ENCODE results near the gene METTL25. TPM values are rescaled to one million over a fixed set of nuclear protein-coding genes. Genes with fewer than 3 reads are reported as not detected.

METTL25 gene
- total RNA-seq, 2 donors from 2014 or later = 5.1 to 5.4 TPM

GRCh38 chr12:82448911-82449578, 90.7 kb downstream of the METTL25 start:
- H3K9me3 Mint-ChIP-seq = no peaks in the 10 kb centered on the region
- H3K4me1 Mint-ChIP-seq (ENCODE audit: low read depth) = no peaks in the 10 kb centered on the region
- H3K4me3 Mint-ChIP-seq = no peak overlapping the region
- no peak overlapping the region for H3K27ac Mint-ChIP-seq
- no peaks in the 10 kb centered on the region for H3K36me3 Mint-ChIP-seq (ENCODE audit: insufficient read depth in 2 of 2)
- ATAC-seq (replicated peaks in 1 of 2) (no peak), DNase-seq (no peak)
- no peaks in the 10 kb centered on the region for H3K27me3 Mint-ChIP-seq (ENCODE audit: low read depth)

GRCh38 chr12:82456633-82457032, 98.3 kb downstream of the METTL25 start:
- peaks cover 2% of the 10 kb centered on the region in 2 donors for H3K36me3 Mint-ChIP-seq (ENCODE audit: insufficient read depth in 2 of 2)
- no peak overlapping the region for H3K4me3 Mint-ChIP-seq
- no peaks in the 10 kb centered on the region for H3K9me3 Mint-ChIP-seq
- no peak for DNase-seq
- no peaks in the 10 kb centered on the region for H3K27me3 Mint-ChIP-seq (ENCODE audit: low read depth)
- no peak for ATAC-seq (replicated peaks in 1 of 2)
- H3K4me1 Mint-ChIP-seq (ENCODE audit: low read depth) = no peaks in the 10 kb centered on the region
- no peak overlapping the region for H3K27ac Mint-ChIP-seq

GRCh38 chr12:82458101-82458500, 99.8 kb downstream of the METTL25 start:
- DNase-seq (no peak), ATAC-seq (replicated peaks in 1 of 2) (no peak)
- no peaks in the 10 kb centered on the region for H3K9me3 Mint-ChIP-seq
- no peaks in the 10 kb centered on the region for H3K4me1 Mint-ChIP-seq (ENCODE audit: low read depth)
- H3K4me3 Mint-ChIP-seq = no peak overlapping the region
- H3K36me3 Mint-ChIP-seq (ENCODE audit: insufficient read depth in 2 of 2) = peaks cover 2% of the 10 kb centered on the region in 2 donors
- no peaks in the 10 kb centered on the region for H3K27me3 Mint-ChIP-seq (ENCODE audit: low read depth)
- H3K27ac Mint-ChIP-seq = no peak overlapping the region

- Mint-ChIP-seq H3K4me1 (ENCODE audit: low read depth) (no peaks in the 10 kb centered on the region), H3K9me3 (no peaks in the 10 kb centered on the region), H3K4me3 (no peak overlapping the region), H3K27me3 (ENCODE audit: low read depth) (no peaks in the 10 kb centered on the region), H3K27ac (no peak overlapping the region), H3K36me3 (ENCODE audit: insufficient read depth in 2 of 2) (peaks cover 2 to 4% of the 10 kb centered on the region in 2 donors)
- no peak for ATAC-seq (replicated peaks in 1 of 2)
- DNase-seq = no peak
Measured at GRCh38 chr12:82461393-82461792, 103.1 kb downstream of the METTL25 start.

GRCh38 chr12:82461836-82462235, 103.5 kb downstream of the METTL25 start:
- no peaks in the 10 kb centered on the region for H3K4me1 Mint-ChIP-seq (ENCODE audit: low read depth)
- H3K27me3 Mint-ChIP-seq (ENCODE audit: low read depth) = no peaks in the 10 kb centered on the region
- DNase-seq (no peak), ATAC-seq (replicated peaks in 1 of 2) (no peak)
- H3K36me3 Mint-ChIP-seq (ENCODE audit: insufficient read depth in 2 of 2) = peaks cover 2 to 5% of the 10 kb centered on the region in 2 donors
- no peaks in the 10 kb centered on the region for H3K9me3 Mint-ChIP-seq
- H3K27ac Mint-ChIP-seq = no peak overlapping the region
- no peak overlapping the region for H3K4me3 Mint-ChIP-seq

- Mint-ChIP-seq H3K27ac (no peak overlapping the region), H3K4me1 (ENCODE audit: low read depth) (no peaks in the 10 kb centered on the region), H3K9me3 (peaks cover 3 to 7% of the 10 kb centered on the region in 2 donors), H3K4me3 (no peak overlapping the region), H3K36me3 (ENCODE audit: insufficient read depth in 2 of 2) (peaks cover 10 to 27% of the 10 kb centered on the region in 2 donors), H3K27me3 (ENCODE audit: low read depth) (no peaks in the 10 kb centered on the region)
- DNase-seq = no peak
- no peak for ATAC-seq (replicated peaks in 1 of 2)
Measured at GRCh38 chr12:82468563-82468962, 110.2 kb downstream of the METTL25 start.

- DNase-seq (no peak), ATAC-seq (replicated peaks in 1 of 2) (no peak)
- Mint-ChIP-seq H3K9me3 (peaks cover 5 to 7% of the 10 kb centered on the region in 2 donors), H3K27ac (no peak overlapping the region), H3K4me1 (ENCODE audit: low read depth) (no peaks in the 10 kb centered on the region), H3K27me3 (ENCODE audit: low read depth) (no peaks in the 10 kb centered on the region), H3K36me3 (ENCODE audit: insufficient read depth in 2 of 2) (peaks cover 11 to 38% of the 10 kb centered on the region in 2 donors), H3K4me3 (no peak overlapping the region)
Measured at GRCh38 chr12:82470906-82471512, 112.7 kb downstream of the METTL25 start.

- H3K27me3 Mint-ChIP-seq (ENCODE audit: low read depth) = no peaks in the 10 kb centered on the region
- peaks cover 5 to 7% of the 10 kb centered on the region in 2 donors for H3K9me3 Mint-ChIP-seq
- no peak overlapping the region for H3K27ac Mint-ChIP-seq
- H3K4me3 Mint-ChIP-seq = no peak overlapping the region
- ATAC-seq (replicated peaks in 1 of 2) (no peak), DNase-seq (no peak)
- H3K36me3 Mint-ChIP-seq (ENCODE audit: insufficient read depth in 2 of 2) = peaks cover 11 to 30% of the 10 kb centered on the region in 2 donors
- H3K4me1 Mint-ChIP-seq (ENCODE audit: low read depth) = no peaks in the 10 kb centered on the region
Measured at GRCh38 chr12:82473111-82473754, 114.9 kb downstream of the METTL25 start.

- Mint-ChIP-seq H3K9me3 (peaks cover 5 to 7% of the 10 kb centered on the region in 2 donors), H3K4me1 (ENCODE audit: low read depth) (no peaks in the 10 kb centered on the region), H3K27me3 (ENCODE audit: low read depth) (no peaks in the 10 kb centered on the region), H3K36me3 (ENCODE audit: insufficient read depth in 2 of 2) (peaks cover 9 to 27% of the 10 kb centered on the region in 2 donors), H3K4me3 (no peak overlapping the region), H3K27ac (no peak overlapping the region)
- no peak for DNase-seq
- ATAC-seq (replicated peaks in 1 of 2) = no peak
Measured at GRCh38 chr12:82474181-82474797, 116.0 kb downstream of the METTL25 start.

- Mint-ChIP-seq H3K36me3 (ENCODE audit: insufficient read depth in 2 of 2) (peaks cover 9 to 25% of the 10 kb centered on the region in 2 donors), H3K4me3 (no peak overlapping the region), H3K27me3 (ENCODE audit: low read depth) (no peaks in the 10 kb centered on the region), H3K4me1 (ENCODE audit: low read depth) (no peaks in the 10 kb centered on the region), H3K27ac (no peak overlapping the region), H3K9me3 (peaks cover 5 to 7% of the 10 kb centered on the region in 2 donors)
- DNase-seq (no peak), ATAC-seq (replicated peaks in 1 of 2) (no peak)
Measured at GRCh38 chr12:82474798-82475184, 116.5 kb downstream of the METTL25 start.

GRCh38 chr12:82475211-82475610, 116.9 kb downstream of the METTL25 start:
- Mint-ChIP-seq H3K4me1 (ENCODE audit: low read depth) (no peaks in the 10 kb centered on the region), H3K9me3 (peaks cover 3 to 6% of the 10 kb centered on the region in 2 donors), H3K36me3 (ENCODE audit: insufficient read depth in 2 of 2) (peaks cover 9 to 24% of the 10 kb centered on the region in 2 donors), H3K27me3 (ENCODE audit: low read depth) (no peaks in the 10 kb centered on the region), H3K4me3 (no peak overlapping the region), H3K27ac (no peak overlapping the region)
- no peak for ATAC-seq (replicated peaks in 1 of 2)
- no peak for DNase-seq

- Mint-ChIP-seq H3K4me1 (ENCODE audit: low read depth) (no peaks in the 10 kb centered on the region), H3K36me3 (ENCODE audit: insufficient read depth in 2 of 2) (peaks cover 8 to 19% of the 10 kb centered on the region in 2 donors), H3K4me3 (no peak overlapping the region), H3K27ac (no peak overlapping the region), H3K27me3 (ENCODE audit: low read depth) (no peaks in the 10 kb centered on the region), H3K9me3 (peaks cover 2 to 5% of the 10 kb centered on the region in 2 donors)
- no peak for ATAC-seq (replicated peaks in 1 of 2)
- no peak for DNase-seq
Measured at GRCh38 chr12:82476511-82476910, 118.2 kb downstream of the METTL25 start.

GRCh38 chr12:82479511-82479910, 121.2 kb downstream of the METTL25 start:
- Mint-ChIP-seq H3K36me3 (ENCODE audit: insufficient read depth in 2 of 2) (peaks cover 5 to 12% of the 10 kb centered on the region in 2 donors), H3K4me3 (no peak overlapping the region), H3K9me3 (peaks cover 3 to 12% of the 10 kb centered on the region in 2 donors), H3K27me3 (ENCODE audit: low read depth) (no peaks in the 10 kb centered on the region), H3K27ac (no peak overlapping the region), H3K4me1 (ENCODE audit: low read depth) (no peaks in the 10 kb centered on the region)
- no peak for ATAC-seq (replicated peaks in 1 of 2)
- no peak for DNase-seq

Measured in activated T-cell treated with anti-CD3 and anti-CD28 coated beads, Interleukin-2, amount 50 U/mL, for 72 hours (primary cell).